ENCODE measurements around the gene PTPN14.

PTPN14 gene

GRCh38 chr1:214331827-214332423 lies 219.5 kb downstream of the PTPN14 start:
- peak; percentile 81 for TF ChIP-seq CTCF (IDR thresholded peaks at IDR 0.05; ENCODE audit: borderline replicate concordance, control extremely low read depth, extremely low read depth, insufficient read depth, missing control alignments)
- in situ Hi-C loops (cut with MboI; ENCODE audit: low sequenced_read_pairs, unreplicated experiment), result loop anchor here (10.0 kb wide), 1 partner anchor 253 kb away; no protein-coding TSS in a partner anchor
- peak; percentile 80 for DNase-seq (ENCODE audit: low spot score)

- no peak for DNase-seq (ENCODE audit: low spot score)
- no peak for TF ChIP-seq CTCF (IDR thresholded peaks at IDR 0.05; ENCODE audit: borderline replicate concordance, control extremely low read depth, extremely low read depth, insufficient read depth, missing control alignments)
- in situ Hi-C loops (cut with MboI; ENCODE audit: low sequenced_read_pairs, unreplicated experiment), result loop anchor here (10.0 kb wide), 1 partner anchor 254 kb away; no protein-coding TSS in a partner anchor
Observed at GRCh38 chr1:214331180-214331579, 220.2 kb downstream of the PTPN14 start.

GRCh38 chr1:214330715-214331114 lies 220.7 kb downstream of the PTPN14 start:
- in situ Hi-C loops (cut with MboI; ENCODE audit: low sequenced_read_pairs, unreplicated experiment), result loop anchor here (10.0 kb wide), 1 partner anchor 254 kb away; no protein-coding TSS in a partner anchor
- no peak for TF ChIP-seq CTCF (IDR thresholded peaks at IDR 0.05; ENCODE audit: borderline replicate concordance, control extremely low read depth, extremely low read depth, insufficient read depth, missing control alignments)
- DNase-seq (ENCODE audit: low spot score), result no peak

GRCh38 chr1:214330222-214330621 lies 221.2 kb downstream of the PTPN14 start:
- in situ Hi-C loops (cut with MboI; ENCODE audit: low sequenced_read_pairs, unreplicated experiment), result loop anchor here (10.0 kb wide), 1 partner anchor 255 kb away; no protein-coding TSS in a partner anchor
- TF ChIP-seq CTCF (IDR thresholded peaks at IDR 0.05; ENCODE audit: borderline replicate concordance, control extremely low read depth, extremely low read depth, insufficient read depth, missing control alignments), result no peak
- no peak for DNase-seq (ENCODE audit: low spot score)

GRCh38 chr1:214329470-214330220 lies 221.8 kb downstream of the PTPN14 start:
- DNase-seq (ENCODE audit: low spot score), result no peak
- in situ Hi-C loops (cut with MboI; ENCODE audit: low sequenced_read_pairs, unreplicated experiment), result loop anchor here (10.0 kb wide), 1 partner anchor 255 kb away; no protein-coding TSS in a partner anchor
- TF ChIP-seq CTCF (IDR thresholded peaks at IDR 0.05; ENCODE audit: borderline replicate concordance, control extremely low read depth, extremely low read depth, insufficient read depth, missing control alignments), result no peak

- peak; percentile 95 for TF ChIP-seq CTCF (IDR thresholded peaks at IDR 0.05; ENCODE audit: borderline replicate concordance, control extremely low read depth, extremely low read depth, insufficient read depth, missing control alignments)
- in situ Hi-C loops (cut with MboI; ENCODE audit: low sequenced_read_pairs, unreplicated experiment), result no loop called here
- DNase-seq (ENCODE audit: low spot score), result peak; percentile 82
Observed at GRCh38 chr1:214328770-214329469, 222.5 kb downstream of the PTPN14 start.
